Natural killer cell (primary cell): ENCODE measurements around the gene DACH2. TPM values are rescaled to one million over a fixed set of nuclear protein-coding genes. Genes with fewer than 3 reads are reported as not detected.

Experiments
- ATAC-seq, 3 donors: fragments of 150-1000 bp in 2 of 3; fragments of 200-7000 bp in 1 of 3; cut with Tn5 transposase; 1 replicate in 1 of 3; 2 replicates in 2 of 3; pipeline ENCODE4 v1.10.0; 2021; ENCODE audit warnings: mild to moderate bottlenecking in 2 of 3, moderate library complexity in 2 of 3
- DNase-seq, 2 donors: peaks; one replicate each; pipeline versions ENCODE4 v3.0.0 to v3.0.0-alpha.2; 2013 to 2021; ENCODE audit warnings: mixed read lengths in 1 of 2
- H3K27ac ChIP-seq: one replicate; pipeline ENCODE4 v1.5.1; 2013; ENCODE audit warnings: mild to moderate bottlenecking, low read length
- H3K27me3 ChIP-seq: one replicate; pipeline ENCODE4 v1.6.1; 2013; ENCODE audit warnings: low read length; ENCODE audit not compliant: control insufficient read depth, insufficient read depth
- H3K36me3 ChIP-seq: one replicate; pipeline ENCODE4 v1.6.1; 2013; ENCODE audit warnings: low read length; ENCODE audit not compliant: control insufficient read depth, insufficient read depth
- H3K4me1 ChIP-seq: one replicate; pipeline ENCODE4 v1.6.1; 2013; ENCODE audit warnings: low read length; ENCODE audit not compliant: control insufficient read depth, insufficient read depth
- H3K4me3 ChIP-seq: one replicate; pipeline ENCODE4 v1.5.1; 2013; ENCODE audit warnings: low read length
- H3K9me3 ChIP-seq: one replicate; pipeline ENCODE4 v1.6.1; 2013; ENCODE audit warnings: low read length; ENCODE audit not compliant: control insufficient read depth, insufficient read depth
- H3K27ac Mint-ChIP-seq, 2 donors: one replicate each; pipeline ENCODE4 v1.8.0; 2022; ENCODE audit warnings: mild to moderate bottlenecking in 2 of 2, mixed read lengths in 2 of 2, moderate library complexity in 1 of 2
- H3K27me3 Mint-ChIP-seq, 2 donors: one replicate each; pipeline ENCODE4 v1.8.0; 2022; ENCODE audit warnings: low read depth in 2 of 2, mixed read lengths in 2 of 2
- H3K36me3 Mint-ChIP-seq: one replicate; pipeline ENCODE4 v1.8.0; 2022; ENCODE audit warnings: mixed read lengths
- H3K4me1 Mint-ChIP-seq, 2 donors: one replicate each; pipeline ENCODE4 v1.8.0; 2022; ENCODE audit warnings: mixed read lengths in 2 of 2
- H3K4me3 Mint-ChIP-seq: one replicate; pipeline ENCODE4 v1.8.0; 2022; ENCODE audit warnings: mild to moderate bottlenecking, moderate library complexity, mixed read lengths
- H3K9me3 Mint-ChIP-seq, 2 donors: one replicate each; pipeline ENCODE4 v1.8.0; 2022; ENCODE audit warnings: mixed read lengths in 2 of 2
- WGBS: methylation state at CpG from one replicate; pipeline ENCODE4 v1.1.7; 2013; ENCODE audit warnings: missing lambda C conversion rate; ENCODE audit not compliant: insufficient coverage; 5-methylcytosine and 5-hydroxymethylcytosine counted together
- intact Hi-C: fragments of 100-400 bp; cut with micrococcal nuclease; formaldehyde crosslinking; loops from one replicate; pipeline ENCODE4 v1.14.2; 2022
- total RNA-seq, 4 donors: library from RNA; stranded (reverse); fragments of 120-200 nt in 1 of 4; gene quantifications; one replicate each; pipeline versions ENCODE4 v1.2.3 to v1.2.4, GENCODE V29; 2013 to 2022
- TF ChIP-seq, protein P1 (sequence below): fragments of 200-600 bp; IDR thresholded peaks from one replicate; pipeline ENCODE4 v1.8.0; 2022; ENCODE audit warnings: antibody characterized with exemption

Gene DACH2
- total RNA-seq, 3 donors from 2014 or later (not counting 1 experiment from before 2014, with no cell fraction given), result not detected

- Histone ChIP-seq H3K4me3 (no peak overlapping the region), H3K27ac (no peak overlapping the region), H3K4me1 (no peaks in the 10 kb centered on the region), H3K27me3 (no peaks in the 10 kb centered on the region), H3K36me3 (no peaks in the 10 kb centered on the region), H3K9me3 (peaks cover 2% of the 10 kb centered on the region)
- DNase-seq, result no peak
- 76% methylated on average over 2 of the region's 2 CpGs for WGBS
- no peak for ATAC-seq
- H3K36me3 Mint-ChIP-seq, result no peaks in the 10 kb centered on the region
- TF ChIP-seq, protein P1, sequence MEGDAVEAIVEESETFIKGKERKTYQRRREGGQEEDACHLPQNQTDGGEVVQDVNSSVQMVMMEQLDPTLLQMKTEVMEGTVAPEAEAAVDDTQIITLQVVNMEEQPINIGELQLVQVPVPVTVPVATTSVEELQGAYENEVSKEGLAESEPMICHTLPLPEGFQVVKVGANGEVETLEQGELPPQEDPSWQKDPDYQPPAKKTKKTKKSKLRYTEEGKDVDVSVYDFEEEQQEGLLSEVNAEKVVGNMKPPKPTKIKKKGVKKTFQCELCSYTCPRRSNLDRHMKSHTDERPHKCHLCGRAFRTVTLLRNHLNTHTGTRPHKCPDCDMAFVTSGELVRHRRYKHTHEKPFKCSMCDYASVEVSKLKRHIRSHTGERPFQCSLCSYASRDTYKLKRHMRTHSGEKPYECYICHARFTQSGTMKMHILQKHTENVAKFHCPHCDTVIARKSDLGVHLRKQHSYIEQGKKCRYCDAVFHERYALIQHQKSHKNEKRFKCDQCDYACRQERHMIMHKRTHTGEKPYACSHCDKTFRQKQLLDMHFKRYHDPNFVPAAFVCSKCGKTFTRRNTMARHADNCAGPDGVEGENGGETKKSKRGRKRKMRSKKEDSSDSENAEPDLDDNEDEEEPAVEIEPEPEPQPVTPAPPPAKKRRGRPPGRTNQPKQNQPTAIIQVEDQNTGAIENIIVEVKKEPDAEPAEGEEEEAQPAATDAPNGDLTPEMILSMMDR, result no peak
- no peaks in the 10 kb centered on the region for H3K4me1 Mint-ChIP-seq
- intact Hi-C loops, result no loop called here
- H3K27ac Mint-ChIP-seq, result no peak overlapping the region
- H3K27me3 Mint-ChIP-seq, result no peaks in the 10 kb centered on the region
- peaks cover 0 to 6% of the 10 kb centered on the region in 2 donors for H3K9me3 Mint-ChIP-seq
- H3K4me3 Mint-ChIP-seq, result no peak overlapping the region
These were observed 657.0 kb downstream of the DACH2 start for GRCh38 chrX:86805241-86805640.

DNA sequence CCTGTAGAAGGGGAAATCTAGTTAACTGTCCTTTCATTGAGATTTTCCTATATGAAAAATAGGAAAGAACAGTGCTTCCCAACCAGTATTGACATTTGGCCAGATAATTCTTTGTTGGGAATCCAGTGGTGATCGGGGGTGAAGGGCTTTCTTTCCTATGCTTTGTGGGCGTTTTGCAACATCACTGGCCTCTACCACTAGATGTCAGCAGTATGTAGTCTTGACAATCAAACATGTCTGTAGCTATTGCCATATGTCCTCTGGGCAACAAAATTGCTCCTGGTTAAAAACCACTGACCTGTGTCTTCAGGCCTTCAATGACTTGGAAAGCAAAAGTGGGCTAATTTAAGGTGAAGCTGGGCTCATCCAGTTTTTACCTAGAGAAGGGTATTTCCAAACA lies 658.5 kb downstream of the DACH2 start:
- Mint-ChIP-seq H3K4me1 (no peaks in the 10 kb centered on the region), H3K4me3 (no peak overlapping the region), H3K36me3 (no peaks in the 10 kb centered on the region), H3K27ac (no peak overlapping the region), H3K9me3 (peaks cover 0 to 6% of the 10 kb centered on the region in 2 donors), H3K27me3 (no peaks in the 10 kb centered on the region)
- H3K4me3 ChIP-seq, result no peak overlapping the region
- peaks cover 2% of the 10 kb centered on the region for H3K9me3 ChIP-seq
- intact Hi-C loops, result no loop called here
- H3K36me3 ChIP-seq, result no peaks in the 10 kb centered on the region
- DNase-seq, result no peak
- H3K27ac ChIP-seq, result no peak overlapping the region
- WGBS, result 40% methylated on average over 2 of the region's 2 CpGs
- no peak for ATAC-seq
- no peaks in the 10 kb centered on the region for H3K4me1 ChIP-seq
- H3K27me3 ChIP-seq, result no peaks in the 10 kb centered on the region
- TF ChIP-seq, protein P1, result no peak

DNA sequence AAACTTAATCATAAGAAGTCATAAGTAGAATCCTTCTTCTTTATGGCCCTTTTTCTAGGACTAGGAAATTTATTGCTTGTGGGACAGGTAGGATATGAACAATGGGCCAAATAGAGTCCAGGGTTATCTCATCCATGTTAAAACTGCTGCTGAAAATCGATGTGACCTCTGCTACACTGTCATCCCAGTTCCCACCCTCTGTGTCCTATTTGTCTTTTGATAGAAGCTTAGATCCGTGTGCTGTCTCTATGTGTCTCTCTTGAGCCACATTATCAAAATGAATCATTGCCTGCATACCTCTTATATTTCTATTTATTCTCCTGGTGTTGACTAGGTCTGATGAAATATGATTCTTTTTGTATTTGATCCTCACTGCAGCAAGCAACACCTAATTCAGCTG lies 661.4 kb downstream of the DACH2 start:
- intact Hi-C loops, result no loop called here
- H3K4me3 ChIP-seq, result no peak overlapping the region
- ATAC-seq (no peak), DNase-seq (no peak)
- no peak overlapping the region for H3K27ac ChIP-seq
- H3K36me3 ChIP-seq, result no peaks in the 10 kb centered on the region
- H3K4me3 Mint-ChIP-seq, result no peak overlapping the region
- no peak overlapping the region for H3K27ac Mint-ChIP-seq
- no peaks in the 10 kb centered on the region for H3K27me3 Mint-ChIP-seq
- H3K9me3 Mint-ChIP-seq, result peaks cover 2 to 8% of the 10 kb centered on the region in 2 donors
- H3K27me3 ChIP-seq, result no peaks in the 10 kb centered on the region
- H3K4me1 Mint-ChIP-seq, result no peaks in the 10 kb centered on the region
- no peaks in the 10 kb centered on the region for H3K36me3 Mint-ChIP-seq
- TF ChIP-seq, protein P1, result no peak
- peaks cover 2% of the 10 kb centered on the region for H3K9me3 ChIP-seq
- no peaks in the 10 kb centered on the region for H3K4me1 ChIP-seq
- WGBS, result 38% methylated on average over 1 of the region's 2 CpGs

DNA sequence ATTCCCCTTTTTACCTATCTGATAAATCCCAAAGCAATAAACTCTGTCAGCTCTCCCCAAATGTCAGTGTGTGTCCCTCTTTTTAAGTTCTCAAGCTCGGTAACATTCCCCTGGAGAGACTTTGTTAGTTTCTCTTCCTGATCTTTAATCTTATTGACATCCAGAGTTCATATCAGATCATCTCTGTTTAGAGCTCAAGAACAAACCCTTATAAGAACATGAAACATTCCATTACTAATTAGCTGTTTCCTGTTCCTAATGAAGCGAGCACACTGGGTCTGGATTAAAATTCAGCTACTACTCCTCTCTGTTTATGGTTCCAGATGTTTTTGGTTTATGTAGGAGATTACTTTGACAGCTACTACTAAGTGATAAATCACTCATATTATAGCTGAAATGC lies 681.5 kb downstream of the DACH2 start:
- Mint-ChIP-seq H3K27me3 (no peaks in the 10 kb centered on the region), H3K4me1 (no peaks in the 10 kb centered on the region), H3K36me3 (no peaks in the 10 kb centered on the region), H3K4me3 (no peak overlapping the region), H3K27ac (no peak overlapping the region), H3K9me3 (peaks cover 4 to 9% of the 10 kb centered on the region in 2 donors)
- WGBS, result 70% methylated on average over 1 of the region's 2 CpGs
- Histone ChIP-seq H3K27ac (no peak overlapping the region), H3K27me3 (no peaks in the 10 kb centered on the region), H3K9me3 (no peaks in the 10 kb centered on the region), H3K4me3 (no peak overlapping the region), H3K36me3 (no peaks in the 10 kb centered on the region), H3K4me1 (no peaks in the 10 kb centered on the region)
- DNase-seq, result no peak
- no peak for ATAC-seq
- intact Hi-C loops, result no loop called here
- TF ChIP-seq, protein P1, result no peak
